ENCODE data around the gene CDK17.

DNA sequence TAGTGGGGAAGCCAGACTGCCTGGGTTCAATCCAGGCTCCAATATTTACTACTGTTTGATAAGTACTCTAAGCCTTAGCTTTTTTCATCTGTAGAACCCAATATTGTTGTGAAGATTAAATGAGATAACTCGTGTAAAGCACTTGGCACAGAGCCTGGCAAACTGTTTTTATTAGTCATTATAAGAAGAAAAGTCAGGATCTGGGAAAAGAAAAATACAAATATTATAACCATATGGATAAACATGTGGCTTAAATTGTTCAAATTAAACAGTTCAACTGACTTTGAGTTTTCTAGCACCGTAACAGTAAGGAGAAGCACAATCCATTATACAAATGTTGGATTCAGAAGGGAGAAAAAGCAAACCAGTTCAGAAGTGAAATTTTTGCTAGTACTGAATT, 22.0 kb upstream of the CDK17 start:
- no peak for TF ChIP-seq ZNF274 (IDR thresholded peaks at IDR 0.05; ENCODE audit: low read depth, low read length)
- no peak for TF ChIP-seq YY1 (IDR thresholded peaks at IDR 0.05; ENCODE audit: insufficient read depth, insufficient read length)
- no peak for TF ChIP-seq SUZ12 (IDR thresholded peaks at IDR 0.05; ENCODE audit: extremely low read depth, insufficient read depth, insufficient read length)

Measured in NT2/D1 (cell line).